Tibial artery (tissue), 4 donors: ENCODE measurements around the gene TOX2.

ENCODE experiments used
- DNase-seq, 2 donors: peaks; one replicate each; pipeline ENCODE4 v3.0.0-alpha.2; 2019
- H3K27ac ChIP-seq, 2 donors: fragments of 200-600 bp; sonication (generic) in 1 of 2; 1 replicate in 1 of 2; 2 replicates in 1 of 2; pipeline ENCODE4 v1.5.1; 2018 to 2019; ENCODE audit warnings: mild to moderate bottlenecking in 1 of 2
- H3K27me3 ChIP-seq, 2 donors: fragments of 200-600 bp; sonication (generic) in 1 of 2; one replicate each; pipeline versions ENCODE4 v1.5.1 to v1.6.0; 2016 to 2019
- H3K36me3 ChIP-seq, 3 donors: fragments of 200-600 bp; sonication (generic) in 2 of 3; one replicate each; pipeline ENCODE4 v1.5.1; 2016 to 2019; ENCODE audit warnings: mild to moderate bottlenecking in 2 of 3
- H3K4me1 ChIP-seq, 4 donors: fragments of 200-600 bp; sonication (generic) in 2 of 4; 1 replicate in 3 of 4; 2 replicates in 1 of 4; pipeline ENCODE4 v1.5.1; 2016 to 2019
- H3K4me3 ChIP-seq, 2 donors: fragments of 200-600 bp; sonication (generic) in 1 of 2; 1 replicate in 1 of 2; 2 replicates in 1 of 2; pipeline ENCODE4 v1.5.1; 2018 to 2019; ENCODE audit warnings: mild to moderate bottlenecking in 2 of 2
- H3K9me3 ChIP-seq, 3 donors: fragments of 200-600 bp; sonication (generic) in 1 of 3; one replicate each; pipeline ENCODE4 v1.5.1; 2016 to 2019
- intact Hi-C: fragments of 100-400 bp; cut with DNase I; formaldehyde crosslinking; loops from one replicate; pipeline ENCODE4 v1.15.0; 2023; ENCODE audit warnings: low total_unique reads
- TF ChIP-seq, protein P1 (sequence below), 2 experiments: fragments of 200-600 bp in 1 of 2; fragments of 450-650 bp in 1 of 2; IDR thresholded peaks; one replicate each; pipeline ENCODE4 v1.5.1; 2017 to 2019; ENCODE audit warnings: antibody characterized with exemption in 2 of 2, mild to moderate bottlenecking in 1 of 2, moderate library complexity in 1 of 2

The TOX2 gene

DNA sequence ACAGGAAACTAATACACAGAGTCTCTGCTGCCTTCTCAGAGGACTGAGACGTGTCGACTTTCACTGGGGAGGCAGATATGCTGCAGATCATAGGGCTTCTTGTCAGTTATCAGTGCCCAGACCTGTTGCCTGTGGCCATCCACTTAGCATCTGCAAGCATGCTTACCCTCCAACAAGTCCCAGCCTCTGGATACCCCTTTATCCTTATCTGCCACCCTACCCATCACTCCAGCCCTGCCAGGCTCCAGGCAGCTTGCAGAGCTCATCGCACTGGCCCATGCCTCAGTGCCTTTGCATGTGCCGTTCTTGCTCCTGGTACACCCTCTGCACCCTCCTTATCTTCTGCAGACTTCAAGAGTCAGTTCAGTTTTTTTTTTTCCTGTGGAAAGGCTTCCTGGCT lies 119.2 kb downstream of the TOX2 start:
- no peaks in the 10 kb centered on the region for H3K4me1 ChIP-seq
- DNase-seq: no peak
- intact Hi-C loops: no loop called here
- no peaks in the 10 kb centered on the region for H3K36me3 ChIP-seq
- TF ChIP-seq, protein P1, sequence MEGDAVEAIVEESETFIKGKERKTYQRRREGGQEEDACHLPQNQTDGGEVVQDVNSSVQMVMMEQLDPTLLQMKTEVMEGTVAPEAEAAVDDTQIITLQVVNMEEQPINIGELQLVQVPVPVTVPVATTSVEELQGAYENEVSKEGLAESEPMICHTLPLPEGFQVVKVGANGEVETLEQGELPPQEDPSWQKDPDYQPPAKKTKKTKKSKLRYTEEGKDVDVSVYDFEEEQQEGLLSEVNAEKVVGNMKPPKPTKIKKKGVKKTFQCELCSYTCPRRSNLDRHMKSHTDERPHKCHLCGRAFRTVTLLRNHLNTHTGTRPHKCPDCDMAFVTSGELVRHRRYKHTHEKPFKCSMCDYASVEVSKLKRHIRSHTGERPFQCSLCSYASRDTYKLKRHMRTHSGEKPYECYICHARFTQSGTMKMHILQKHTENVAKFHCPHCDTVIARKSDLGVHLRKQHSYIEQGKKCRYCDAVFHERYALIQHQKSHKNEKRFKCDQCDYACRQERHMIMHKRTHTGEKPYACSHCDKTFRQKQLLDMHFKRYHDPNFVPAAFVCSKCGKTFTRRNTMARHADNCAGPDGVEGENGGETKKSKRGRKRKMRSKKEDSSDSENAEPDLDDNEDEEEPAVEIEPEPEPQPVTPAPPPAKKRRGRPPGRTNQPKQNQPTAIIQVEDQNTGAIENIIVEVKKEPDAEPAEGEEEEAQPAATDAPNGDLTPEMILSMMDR (IDR thresholded peaks at IDR 0.05): no peak
- H3K27me3 ChIP-seq: no peaks in the 10 kb centered on the region
- no peaks in the 10 kb centered on the region for H3K9me3 ChIP-seq
- no peak overlapping the region for H3K4me3 ChIP-seq
- no peak overlapping the region for H3K27ac ChIP-seq

DNA sequence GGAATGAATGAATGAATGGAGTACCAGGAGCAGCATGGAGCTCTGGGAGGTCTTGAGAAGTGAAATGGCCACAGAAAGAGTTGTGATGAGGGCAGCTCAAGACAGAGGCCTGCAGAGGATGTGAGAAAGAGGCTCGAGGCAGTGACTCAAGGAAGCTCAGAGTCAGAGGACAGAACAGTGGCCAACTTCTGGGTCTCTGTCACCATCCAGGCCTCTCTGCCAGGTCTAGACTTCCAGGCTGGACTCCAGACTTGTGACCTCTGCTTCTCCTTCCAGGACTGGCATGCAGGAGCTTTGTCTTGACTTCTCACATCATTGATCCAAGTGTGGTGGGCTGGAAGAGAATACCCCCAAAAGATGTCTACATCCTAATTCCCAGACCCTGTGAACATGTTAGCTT lies 119.8 kb downstream of the TOX2 start:
- intact Hi-C loops: no loop called here
- DNase-seq: no peak
- TF ChIP-seq, protein P1 (IDR thresholded peaks at IDR 0.05): no peak

DNA sequence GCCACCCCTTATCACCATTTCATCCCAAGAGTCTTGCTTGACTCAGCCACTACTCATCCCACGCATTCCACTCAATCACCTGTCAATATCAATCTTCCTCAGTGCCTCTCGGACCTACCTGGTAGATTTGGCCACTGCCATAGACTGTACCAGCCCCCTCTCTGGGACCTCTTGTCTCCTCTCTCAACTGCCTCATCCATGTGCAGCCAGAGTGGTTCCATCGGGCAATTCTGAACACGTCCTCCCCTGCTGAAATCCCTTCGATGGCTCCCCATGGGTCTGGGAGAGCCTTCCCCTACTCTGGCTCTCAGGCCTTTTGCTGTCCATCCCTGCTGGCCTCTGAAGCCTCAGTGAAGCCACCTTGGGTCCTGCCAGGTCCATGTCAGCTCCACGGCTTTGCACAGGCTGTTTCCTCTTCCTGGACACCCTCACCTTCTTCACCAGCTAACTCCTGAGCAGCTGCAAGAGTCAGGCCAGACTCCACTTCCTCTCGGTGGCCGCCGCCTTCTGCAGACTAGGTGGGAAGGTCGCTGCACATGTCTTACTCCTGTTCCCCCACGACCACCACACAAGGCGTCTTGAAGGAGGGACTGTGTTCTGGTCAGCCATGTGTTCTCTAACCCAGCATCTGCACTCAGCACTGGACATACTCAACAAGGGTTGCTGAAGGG lies 120.4 kb downstream of the TOX2 start:
- H3K36me3 ChIP-seq: no peaks in the 10 kb centered on the region
- H3K27me3 ChIP-seq: no peaks in the 10 kb centered on the region
- TF ChIP-seq, protein P1 (IDR thresholded peaks at IDR 0.05): no peak
- intact Hi-C loops: no loop called here
- no peak overlapping the region for H3K4me3 ChIP-seq
- DNase-seq: no peak
- no peaks in the 10 kb centered on the region for H3K4me1 ChIP-seq
- no peak overlapping the region for H3K27ac ChIP-seq
- no peaks in the 10 kb centered on the region for H3K9me3 ChIP-seq

More for the DNA sequence above, 119.8 kb downstream of the TOX2 start:
- no peaks in the 10 kb centered on the region for H3K36me3 ChIP-seq
- no peak overlapping the region for H3K4me3 ChIP-seq
- H3K9me3 ChIP-seq: no peaks in the 10 kb centered on the region
- H3K27me3 ChIP-seq: no peaks in the 10 kb centered on the region
- no peak overlapping the region for H3K27ac ChIP-seq
- H3K4me1 ChIP-seq: no peaks in the 10 kb centered on the region

DNA sequence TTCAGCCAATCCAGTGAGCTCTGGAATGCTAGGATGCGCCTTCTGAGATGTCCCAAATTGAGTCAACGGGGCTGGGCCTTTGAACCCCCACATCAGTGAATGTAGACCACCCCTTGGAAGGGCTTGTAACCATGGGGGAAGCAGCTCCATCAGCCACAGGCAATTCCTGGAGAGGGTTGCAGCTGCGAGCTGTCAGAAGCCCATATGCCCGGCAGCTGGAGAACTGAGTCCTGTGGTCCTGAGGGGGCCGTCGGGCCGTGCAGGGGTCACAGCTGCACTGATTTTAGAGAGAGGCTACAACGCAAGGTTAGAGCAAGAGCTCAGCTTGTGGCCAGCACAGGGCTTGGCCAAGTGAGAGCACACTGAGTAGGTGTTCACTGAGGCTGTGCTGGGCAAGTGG lies 121.3 kb downstream of the TOX2 start:
- Histone ChIP-seq H3K36me3 (no peaks in the 10 kb centered on the region), H3K4me3 (no peak overlapping the region), H3K4me1 (no peaks in the 10 kb centered on the region), H3K9me3 (no peaks in the 10 kb centered on the region), H3K27ac (no peak overlapping the region), H3K27me3 (no peaks in the 10 kb centered on the region)
- no peak for DNase-seq
- TF ChIP-seq, protein P1 (IDR thresholded peaks at IDR 0.05): no peak
- intact Hi-C loops: no loop called here

DNA sequence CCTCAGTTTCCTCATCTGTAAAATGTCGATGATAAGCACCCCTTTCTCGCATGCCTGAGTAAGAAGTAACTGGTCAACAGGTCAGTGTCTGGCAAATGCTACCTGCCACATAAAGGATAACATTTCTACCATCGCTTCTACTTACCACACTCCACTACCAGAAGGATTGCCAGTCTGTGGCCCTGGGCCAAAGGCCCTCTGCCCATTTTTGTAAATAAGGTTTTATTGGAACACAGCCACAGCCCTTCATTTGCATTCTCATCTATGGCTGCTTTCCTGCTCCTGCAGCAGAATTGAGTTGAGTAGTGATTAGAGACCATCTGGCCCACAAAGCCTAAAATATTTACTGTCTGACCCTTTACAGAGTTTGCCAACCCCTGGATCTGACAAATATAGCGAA lies 121.8 kb downstream of the TOX2 start:
- Histone ChIP-seq H3K9me3 (no peaks in the 10 kb centered on the region), H3K27me3 (no peaks in the 10 kb centered on the region), H3K4me3 (no peak overlapping the region), H3K27ac (no peak overlapping the region), H3K4me1 (no peaks in the 10 kb centered on the region), H3K36me3 (no peaks in the 10 kb centered on the region)
- DNase-seq: no peak
- intact Hi-C loops: no loop called here
- TF ChIP-seq, protein P1 (IDR thresholded peaks at IDR 0.05): no peak

DNA sequence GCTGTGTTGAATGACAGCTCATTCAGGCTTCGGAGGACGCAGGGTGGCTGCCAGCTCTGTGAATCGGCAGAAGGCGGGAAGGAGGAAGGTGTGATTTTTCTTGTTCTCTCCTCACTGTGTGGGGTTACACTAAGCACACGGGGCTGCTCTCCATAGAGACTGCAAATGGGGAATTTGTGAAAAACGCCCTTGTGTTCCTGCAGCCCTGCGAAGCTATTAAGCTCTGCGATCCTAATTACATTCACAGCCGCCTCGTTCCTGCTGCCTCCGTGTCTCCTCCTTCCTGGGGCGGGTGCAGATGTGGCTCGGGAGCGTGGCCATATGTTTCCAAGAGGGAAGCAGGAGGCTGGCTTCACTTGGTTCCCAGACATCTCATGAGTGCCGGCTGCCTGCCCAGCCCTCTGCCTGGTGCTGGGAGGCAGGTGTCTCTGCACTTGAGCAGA lies 124.0 kb downstream of the TOX2 start:
- no peaks in the 10 kb centered on the region for H3K27me3 ChIP-seq
- intact Hi-C loops: no loop called here
- DNase-seq: no peak
- no peaks in the 10 kb centered on the region for H3K4me1 ChIP-seq
- H3K36me3 ChIP-seq: no peaks in the 10 kb centered on the region
- no peaks in the 10 kb centered on the region for H3K9me3 ChIP-seq
- TF ChIP-seq, protein P1 (IDR thresholded peaks at IDR 0.05): no peak
- no peak overlapping the region for H3K4me3 ChIP-seq
- H3K27ac ChIP-seq: no peak overlapping the region
